ENCODE measurements around the gene PIK3CB. TPM values are rescaled to one million over a fixed set of nuclear protein-coding genes. Genes with fewer than 3 reads are reported as not detected.

PIK3CB gene
- total and polyA plus RNA-seq, 4 donors, result 4.7 to 15.9 (median 11.1) TPM

GRCh38 chr3:138620431-138620830, 214.3 kb downstream of the PIK3CB start:
- DNase-seq (ENCODE audit: low spot score), result no peak
- Histone ChIP-seq H3K9me3 (ENCODE audit: control insufficient read depth in 4 of 4, low read length in 3 of 4) (no peaks in the 10 kb centered on the region), H3K4me1 (ENCODE audit: control insufficient read depth in 4 of 4, insufficient read depth in 4 of 4, low read length in 3 of 4) (no peaks in the 10 kb centered on the region), H3K4me3 (ENCODE audit: low read depth in 1 of 3, low read length in 3 of 3) (no peak overlapping the region), H3K27me3 (ENCODE audit: control insufficient read depth in 4 of 4, insufficient read depth in 4 of 4, low read length in 3 of 4) (no peaks in the 10 kb centered on the region), H3K9ac (ENCODE audit: low read depth in 1 of 2, low read length in 2 of 2) (no peak overlapping the region), H3K27ac (ENCODE audit: low read depth in 1 of 2, low read length in 2 of 2) (no peak overlapping the region), H3K36me3 (ENCODE audit: control insufficient read depth in 4 of 4, insufficient read depth in 3 of 4, low read depth in 1 of 4, low read length in 3 of 4) (no peaks in the 10 kb centered on the region)
- 95% methylated on average over 4 of the region's 4 CpGs for WGBS
- no peak for TF ChIP-seq HNF4G (IDR thresholded peaks at IDR 0.05)
- TF ChIP-seq HNF4A (conservative IDR thresholded peaks at IDR 0.05), result no peak
- TF ChIP-seq, protein P1, sequence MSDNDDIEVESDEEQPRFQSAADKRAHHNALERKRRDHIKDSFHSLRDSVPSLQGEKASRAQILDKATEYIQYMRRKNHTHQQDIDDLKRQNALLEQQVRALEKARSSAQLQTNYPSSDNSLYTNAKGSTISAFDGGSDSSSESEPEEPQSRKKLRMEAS (IDR thresholded peaks at IDR 0.05), result no peak
- no peak for TF ChIP-seq ATF3 (IDR thresholded peaks at IDR 0.05)
- TF ChIP-seq, protein P2, sequence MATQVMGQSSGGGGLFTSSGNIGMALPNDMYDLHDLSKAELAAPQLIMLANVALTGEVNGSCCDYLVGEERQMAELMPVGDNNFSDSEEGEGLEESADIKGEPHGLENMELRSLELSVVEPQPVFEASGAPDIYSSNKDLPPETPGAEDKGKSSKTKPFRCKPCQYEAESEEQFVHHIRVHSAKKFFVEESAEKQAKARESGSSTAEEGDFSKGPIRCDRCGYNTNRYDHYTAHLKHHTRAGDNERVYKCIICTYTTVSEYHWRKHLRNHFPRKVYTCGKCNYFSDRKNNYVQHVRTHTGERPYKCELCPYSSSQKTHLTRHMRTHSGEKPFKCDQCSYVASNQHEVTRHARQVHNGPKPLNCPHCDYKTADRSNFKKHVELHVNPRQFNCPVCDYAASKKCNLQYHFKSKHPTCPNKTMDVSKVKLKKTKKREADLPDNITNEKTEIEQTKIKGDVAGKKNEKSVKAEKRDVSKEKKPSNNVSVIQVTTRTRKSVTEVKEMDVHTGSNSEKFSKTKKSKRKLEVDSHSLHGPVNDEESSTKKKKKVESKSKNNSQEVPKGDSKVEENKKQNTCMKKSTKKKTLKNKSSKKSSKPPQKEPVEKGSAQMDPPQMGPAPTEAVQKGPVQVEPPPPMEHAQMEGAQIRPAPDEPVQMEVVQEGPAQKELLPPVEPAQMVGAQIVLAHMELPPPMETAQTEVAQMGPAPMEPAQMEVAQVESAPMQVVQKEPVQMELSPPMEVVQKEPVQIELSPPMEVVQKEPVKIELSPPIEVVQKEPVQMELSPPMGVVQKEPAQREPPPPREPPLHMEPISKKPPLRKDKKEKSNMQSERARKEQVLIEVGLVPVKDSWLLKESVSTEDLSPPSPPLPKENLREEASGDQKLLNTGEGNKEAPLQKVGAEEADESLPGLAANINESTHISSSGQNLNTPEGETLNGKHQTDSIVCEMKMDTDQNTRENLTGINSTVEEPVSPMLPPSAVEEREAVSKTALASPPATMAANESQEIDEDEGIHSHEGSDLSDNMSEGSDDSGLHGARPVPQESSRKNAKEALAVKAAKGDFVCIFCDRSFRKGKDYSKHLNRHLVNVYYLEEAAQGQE (IDR thresholded peaks at IDR 0.05), result no peak
- TF ChIP-seq EGR1 (IDR thresholded peaks at IDR 0.05; ENCODE audit: low read depth in 2 of 2), result no peak
- TF ChIP-seq FOXA2 (IDR thresholded peaks at IDR 0.05), result no peak
- no peak for TF ChIP-seq SP1 (IDR thresholded peaks at IDR 0.05)
- TF ChIP-seq NR2F2 (IDR thresholded peaks at IDR 0.05), result no peak
- no peak for TF ChIP-seq RXRA (IDR thresholded peaks at IDR 0.05)
- no peak for TF ChIP-seq JUND (IDR thresholded peaks at IDR 0.05)
- TF ChIP-seq, protein P3, sequence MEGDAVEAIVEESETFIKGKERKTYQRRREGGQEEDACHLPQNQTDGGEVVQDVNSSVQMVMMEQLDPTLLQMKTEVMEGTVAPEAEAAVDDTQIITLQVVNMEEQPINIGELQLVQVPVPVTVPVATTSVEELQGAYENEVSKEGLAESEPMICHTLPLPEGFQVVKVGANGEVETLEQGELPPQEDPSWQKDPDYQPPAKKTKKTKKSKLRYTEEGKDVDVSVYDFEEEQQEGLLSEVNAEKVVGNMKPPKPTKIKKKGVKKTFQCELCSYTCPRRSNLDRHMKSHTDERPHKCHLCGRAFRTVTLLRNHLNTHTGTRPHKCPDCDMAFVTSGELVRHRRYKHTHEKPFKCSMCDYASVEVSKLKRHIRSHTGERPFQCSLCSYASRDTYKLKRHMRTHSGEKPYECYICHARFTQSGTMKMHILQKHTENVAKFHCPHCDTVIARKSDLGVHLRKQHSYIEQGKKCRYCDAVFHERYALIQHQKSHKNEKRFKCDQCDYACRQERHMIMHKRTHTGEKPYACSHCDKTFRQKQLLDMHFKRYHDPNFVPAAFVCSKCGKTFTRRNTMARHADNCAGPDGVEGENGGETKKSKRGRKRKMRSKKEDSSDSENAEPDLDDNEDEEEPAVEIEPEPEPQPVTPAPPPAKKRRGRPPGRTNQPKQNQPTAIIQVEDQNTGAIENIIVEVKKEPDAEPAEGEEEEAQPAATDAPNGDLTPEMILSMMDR (IDR thresholded peaks at IDR 0.05; ENCODE audit: low read depth, low read length, missing input control), result no peak
- TF ChIP-seq, protein P4, sequence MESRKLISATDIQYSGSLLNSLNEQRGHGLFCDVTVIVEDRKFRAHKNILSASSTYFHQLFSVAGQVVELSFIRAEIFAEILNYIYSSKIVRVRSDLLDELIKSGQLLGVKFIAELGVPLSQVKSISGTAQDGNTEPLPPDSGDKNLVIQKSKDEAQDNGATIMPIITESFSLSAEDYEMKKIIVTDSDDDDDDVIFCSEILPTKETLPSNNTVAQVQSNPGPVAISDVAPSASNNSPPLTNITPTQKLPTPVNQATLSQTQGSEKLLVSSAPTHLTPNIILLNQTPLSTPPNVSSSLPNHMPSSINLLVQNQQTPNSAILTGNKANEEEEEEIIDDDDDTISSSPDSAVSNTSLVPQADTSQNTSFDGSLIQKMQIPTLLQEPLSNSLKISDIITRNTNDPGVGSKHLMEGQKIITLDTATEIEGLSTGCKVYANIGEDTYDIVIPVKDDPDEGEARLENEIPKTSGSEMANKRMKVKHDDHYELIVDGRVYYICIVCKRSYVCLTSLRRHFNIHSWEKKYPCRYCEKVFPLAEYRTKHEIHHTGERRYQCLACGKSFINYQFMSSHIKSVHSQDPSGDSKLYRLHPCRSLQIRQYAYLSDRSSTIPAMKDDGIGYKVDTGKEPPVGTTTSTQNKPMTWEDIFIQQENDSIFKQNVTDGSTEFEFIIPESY (IDR thresholded peaks at IDR 0.05), result no peak
- TF ChIP-seq FOXA1 (IDR thresholded peaks at IDR 0.05), result no peak

DNA sequence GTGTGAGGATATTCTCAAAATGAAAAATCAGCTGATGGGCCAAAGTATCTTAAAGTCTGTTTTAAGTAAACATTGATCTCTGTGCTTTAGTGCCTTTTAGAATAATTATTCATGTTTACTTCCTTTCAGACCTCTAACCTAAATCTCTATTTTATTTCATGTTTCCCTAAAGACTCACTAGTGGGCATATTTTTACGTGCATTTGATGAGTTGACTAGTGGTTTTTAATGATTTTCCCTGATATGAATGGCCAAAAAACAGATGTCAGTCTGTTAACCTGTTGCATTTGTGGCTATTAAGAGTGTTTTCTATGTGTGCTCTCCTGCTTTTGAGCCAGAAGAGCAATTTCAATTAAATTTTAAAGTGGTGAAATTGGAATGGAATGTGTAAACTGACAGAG, 219.3 kb downstream of the PIK3CB start:
- Histone ChIP-seq H3K9ac (ENCODE audit: low read depth in 1 of 2, low read length in 2 of 2) (no peak overlapping the region), H3K4me3 (ENCODE audit: low read depth in 1 of 3, low read length in 3 of 3) (no peak overlapping the region), H3K27ac (ENCODE audit: low read depth in 1 of 2, low read length in 2 of 2) (no peak overlapping the region), H3K4me1 (ENCODE audit: control insufficient read depth in 4 of 4, insufficient read depth in 4 of 4, low read length in 3 of 4) (no peaks in the 10 kb centered on the region), H3K27me3 (ENCODE audit: control insufficient read depth in 4 of 4, insufficient read depth in 4 of 4, low read length in 3 of 4) (no peaks in the 10 kb centered on the region), H3K36me3 (ENCODE audit: control insufficient read depth in 4 of 4, insufficient read depth in 3 of 4, low read depth in 1 of 4, low read length in 3 of 4) (no peaks in the 10 kb centered on the region), H3K9me3 (ENCODE audit: control insufficient read depth in 4 of 4, low read length in 3 of 4) (no peaks in the 10 kb centered on the region)
- WGBS, result 91% methylated on average over 1 of the region's 1 CpG
- no peak for DNase-seq (ENCODE audit: low spot score)
- TF ChIP-seq NR2F2 (IDR thresholded peaks at IDR 0.05), result no peak
- TF ChIP-seq, protein P3 (IDR thresholded peaks at IDR 0.05; ENCODE audit: low read depth, low read length, missing input control), result no peak
- TF ChIP-seq, protein P4 (IDR thresholded peaks at IDR 0.05), result no peak
- no peak for TF ChIP-seq SP1 (IDR thresholded peaks at IDR 0.05)
- TF ChIP-seq GABPA (IDR thresholded peaks at IDR 0.05 in 1 of 2, conservative IDR thresholded peaks at IDR 0.05 in 1 of 2), result no peak
- no peak for TF ChIP-seq TAF1 (conservative IDR thresholded peaks at IDR 0.05)
- TF ChIP-seq, protein P2 (IDR thresholded peaks at IDR 0.05), result no peak
- no peak for TF ChIP-seq HNF4A (conservative IDR thresholded peaks at IDR 0.05)

All from liver (tissue), 9 donors.